Psoas muscle (tissue), 8 donors: ENCODE results near the gene SEMA3F. TPM values are rescaled to one million over a fixed set of nuclear protein-coding genes. Genes with fewer than 3 reads are reported as not detected.

Source experiments
- ATAC-seq, 4 donors: fragments of 200-7000 bp; cut with Tn5 transposase; one replicate each; pipeline ENCODE4 v1.9.1; 2020; ENCODE audit warnings: moderate library complexity in 3 of 4, mild to moderate bottlenecking in 2 of 4
- DNase-seq, 2 donors: peaks; one replicate each; pipeline ENCODE4 v3.0.0-alpha.2; 2020
- H3K27ac ChIP-seq: fragments of 200-600 bp; one replicate; pipeline ENCODE4 v1.8.0; 2022
- H3K27me3 ChIP-seq, 3 donors: fragments of 200-600 bp in 1 of 3; one replicate each; pipeline versions ENCODE4 v1.6.1 to v1.8.0; 2013 to 2022; ENCODE audit warnings: low read length in 2 of 3, mild to moderate bottlenecking in 2 of 3, moderate library complexity in 1 of 3; ENCODE audit not compliant: insufficient read depth in 3 of 3
- H3K36me3 ChIP-seq, 2 donors: fragments of 200-600 bp in 1 of 2; one replicate each; pipeline versions ENCODE4 v1.6.1 to v1.8.0; 2013 to 2022; ENCODE audit warnings: low read depth in 1 of 2, mild to moderate bottlenecking in 1 of 2, moderate library complexity in 1 of 2; ENCODE audit not compliant: insufficient read depth in 1 of 2
- H3K4me1 ChIP-seq: fragments of 200-600 bp; one replicate; pipeline ENCODE4 v1.8.0; 2022
- H3K4me3 ChIP-seq: fragments of 200-600 bp; one replicate; pipeline ENCODE4 v1.8.0; 2022; ENCODE audit warnings: mild to moderate bottlenecking
- H3K9me3 ChIP-seq: fragments of 200-600 bp; one replicate; pipeline ENCODE4 v1.8.0; 2022
- WGBS, 3 donors: extraction: QIAGEN DNeasy Blood & Tissue Kit; methylation state at CpG; one replicate each; pipeline versions ENCODE4 v1.1.6 to v1.1.7; 2013; 5-methylcytosine and 5-hydroxymethylcytosine counted together
- intact Hi-C, 2 donors: fragments of 100-400 bp; cut with DNase I; formaldehyde crosslinking; loops; one replicate each; pipeline versions ENCODE4 v1.11.0 to v1.14.2; 2022
- polyA plus RNA-seq, 3 donors: library from polyadenylated mRNA; stranded (reverse); fragments of 200-250 nt; gene quantifications; one replicate each; pipeline ENCODE4 v1.2.3, GENCODE V29; 2013
- total RNA-seq, 4 donors: library from RNA; stranded (reverse); fragmentation: NEBNext Ultra II Directional in 2 of 4; extraction: Animal tissue kit (Norgen Biotek cat#: 25700) in 2 of 4; gene quantifications; one replicate each; pipeline versions ENCODE4 v1.2.1 to v1.2.4, GENCODE V29; 2021 to 2023
- TF ChIP-seq, protein P1 (sequence below): fragments of 200-600 bp; IDR thresholded peaks from one replicate; pipeline ENCODE4 v1.8.0; 2022; ENCODE audit warnings: antibody characterized with exemption
- donor health status: healthy with polysubstance abuse.
- donor health status: DM: no; HTN: no; CAD: no; lungs with moderate emphysema.
- donor health status: Bipolar disorder and iron deficiency.
- donor health status: healthy.
- donor health status: DM: yes; HTN: yes; CAD: no.
- donor health status: DM: no; HTN: no; CAD: no.
- donor health status: DM: no; HTN: no; CAD: no.
- donor health status: DM: yes; HTN: yes; CAD: no.

Gene SEMA3F
- total and polyA plus RNA-seq, 7 donors = 4.7 to 13.7 (median 7.6) TPM

GRCh38 chr3:50118237-50118636 is 36.9 kb upstream of the SEMA3F start:
- intact Hi-C loops = no loop called here
- Histone ChIP-seq H3K4me3 (no peak overlapping the region), H3K4me1 (peaks cover 5% of the 10 kb centered on the region), H3K27ac (no peak overlapping the region), H3K36me3 (peaks cover 20 to 82% of the 10 kb centered on the region in 2 donors), H3K27me3 (no peaks in the 10 kb centered on the region), H3K9me3 (no peaks in the 10 kb centered on the region)
- TF ChIP-seq, protein P1, sequence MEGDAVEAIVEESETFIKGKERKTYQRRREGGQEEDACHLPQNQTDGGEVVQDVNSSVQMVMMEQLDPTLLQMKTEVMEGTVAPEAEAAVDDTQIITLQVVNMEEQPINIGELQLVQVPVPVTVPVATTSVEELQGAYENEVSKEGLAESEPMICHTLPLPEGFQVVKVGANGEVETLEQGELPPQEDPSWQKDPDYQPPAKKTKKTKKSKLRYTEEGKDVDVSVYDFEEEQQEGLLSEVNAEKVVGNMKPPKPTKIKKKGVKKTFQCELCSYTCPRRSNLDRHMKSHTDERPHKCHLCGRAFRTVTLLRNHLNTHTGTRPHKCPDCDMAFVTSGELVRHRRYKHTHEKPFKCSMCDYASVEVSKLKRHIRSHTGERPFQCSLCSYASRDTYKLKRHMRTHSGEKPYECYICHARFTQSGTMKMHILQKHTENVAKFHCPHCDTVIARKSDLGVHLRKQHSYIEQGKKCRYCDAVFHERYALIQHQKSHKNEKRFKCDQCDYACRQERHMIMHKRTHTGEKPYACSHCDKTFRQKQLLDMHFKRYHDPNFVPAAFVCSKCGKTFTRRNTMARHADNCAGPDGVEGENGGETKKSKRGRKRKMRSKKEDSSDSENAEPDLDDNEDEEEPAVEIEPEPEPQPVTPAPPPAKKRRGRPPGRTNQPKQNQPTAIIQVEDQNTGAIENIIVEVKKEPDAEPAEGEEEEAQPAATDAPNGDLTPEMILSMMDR = no peak
- DNase-seq = no peak
- ATAC-seq = no peak
- WGBS, 3 donors = 81 to 87% (median 82%) methylated on average over 10 of the region's 10 CpGs

GRCh38 chr3:50119786-50120185 is 35.3 kb upstream of the SEMA3F start:
- TF ChIP-seq, protein P1 = no peak
- DNase-seq = no peak
- no peak overlapping the region for H3K27ac ChIP-seq
- H3K36me3 ChIP-seq = peaks cover 11 to 67% of the 10 kb centered on the region in 2 donors
- H3K9me3 ChIP-seq = no peaks in the 10 kb centered on the region
- WGBS, 3 donors = 70 to 82% (median 70%) methylated on average over 3 of the region's 3 CpGs
- ATAC-seq = no peak
- H3K4me3 ChIP-seq = no peak overlapping the region
- intact Hi-C loops = loop anchor here (5.0 kb wide), 2 partner anchors 113 to 153 kb away; no protein-coding TSS in a partner anchor
- peaks cover 4% of the 10 kb centered on the region for H3K4me1 ChIP-seq
- no peaks in the 10 kb centered on the region for H3K27me3 ChIP-seq

DNA sequence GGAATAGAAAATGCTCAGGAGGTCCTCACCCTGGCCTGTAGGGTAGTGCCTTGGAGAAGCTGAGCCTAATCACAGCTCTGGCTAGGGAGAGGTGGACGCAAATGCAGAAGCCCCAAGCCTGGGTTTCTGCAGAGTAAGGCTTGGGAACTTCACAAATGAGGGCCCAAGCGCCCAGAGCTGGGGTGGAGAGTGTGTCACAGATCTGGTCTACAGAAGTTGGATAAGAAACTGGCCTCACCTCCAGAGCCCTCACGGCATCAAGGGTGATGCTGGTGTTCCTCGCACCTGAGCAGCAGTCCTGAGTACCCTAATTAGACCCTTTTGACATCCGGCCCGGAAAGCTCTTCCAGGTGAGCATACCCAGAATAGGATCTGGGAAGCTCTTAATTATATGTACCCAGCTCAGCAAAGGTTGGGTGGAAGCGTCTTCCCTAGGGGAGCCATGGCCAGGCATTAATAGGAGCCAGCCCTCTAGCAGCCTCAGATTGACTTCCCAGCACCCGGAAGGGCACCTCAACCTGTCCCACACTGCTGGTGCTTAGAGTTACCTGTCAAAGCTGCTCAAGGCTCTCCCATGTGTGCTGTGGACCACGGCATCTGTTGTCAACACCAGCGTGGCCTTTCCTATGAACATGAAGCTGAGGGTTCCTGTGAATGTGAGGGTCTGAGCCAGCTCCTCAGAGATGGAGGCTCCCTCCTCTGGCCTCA is 34.6 kb upstream of the SEMA3F start:
- Histone ChIP-seq H3K27ac (no peak overlapping the region), H3K27me3 (no peaks in the 10 kb centered on the region), H3K4me1 (peaks cover 4% of the 10 kb centered on the region), H3K9me3 (no peaks in the 10 kb centered on the region), H3K4me3 (no peak overlapping the region), H3K36me3 (peaks cover 11 to 60% of the 10 kb centered on the region in 2 donors)
- intact Hi-C loops = loop anchor here (1.0 to 5.0 kb wide), 3 partner anchors 69 to 152 kb away; no protein-coding TSS in a partner anchor
- 59 to 81% (median 72%) methylated on average over 10 of the region's 10 CpGs for WGBS, 3 donors
- ATAC-seq (peak in 2 of 4 donors; percentile 2 to 3), DNase-seq (no peak)
- TF ChIP-seq, protein P1 = no peak

GRCh38 chr3:50121072-50122032 is 33.8 kb upstream of the SEMA3F start:
- TF ChIP-seq, protein P1 = peak; percentile 87
- H3K4me3 ChIP-seq = no peak overlapping the region
- peaks cover 5 to 51% of the 10 kb centered on the region in 2 donors for H3K36me3 ChIP-seq
- H3K27ac ChIP-seq = no peak overlapping the region
- H3K27me3 ChIP-seq = no peaks in the 10 kb centered on the region
- WGBS, 3 donors = 21 to 26% (median 23%) methylated on average over 13 of the region's 13 CpGs
- no peaks in the 10 kb centered on the region for H3K9me3 ChIP-seq
- DNase-seq (peak; percentile 72 to 88), ATAC-seq (peak; percentile 84 to 90 (median 86))
- intact Hi-C loops = loop anchor here (1.0 to 5.0 kb wide), 3 partner anchors 68 to 151 kb away; no protein-coding TSS in a partner anchor
- H3K4me1 ChIP-seq = peaks cover 4% of the 10 kb centered on the region
